A375 (cell line): ENCODE measurements around the gene DCTD. TPM values are rescaled to one million over a fixed set of nuclear protein-coding genes. Genes with fewer than 3 reads are reported as not detected.

Experiments used
- total RNA-seq: library from RNA; depleted of rRNA; stranded (reverse); fragments of >200 nt; shearing (Covaris generic); gene quantifications from 2 replicates; pipeline ENCODE4 v1.2.3, GENCODE V29; 2014; rRNA removed

The DCTD gene
- total RNA-seq, result 75.2 and 88.7 TPM in 2 replicates

GRCh38 chr4:182917182-182918043 is at the start of gene DCTD:
TSS of gene DCTD (minus strand) at chr4:182917386. CDS start at chr4:182915568, 1,818 bp downstream.

Other genes with a start within 250 kb of the DCTD start
- 21.4 and 30.6 TPM in 2 replicates for gene WWC2, start 181.9 kb upstream of the DCTD start, total RNA-seq